SK-N-SH treated with all-trans-retinoic acid at 6 μM for 48 hours (cell line): ENCODE data around the gene RNU1-1.
"Not testable (repeated sequence)": the region's sequence is repeated elsewhere in the genome, so short reads cannot be mapped to it uniquely, and the experiment has no call there.

Experiments used
- ATAC-seq: fragments of 200-7000 bp; cut with Tn5 transposase; 3 replicates; pipeline ENCODE4 v1.9.1; 2020; ENCODE audit warnings: mild to moderate bottlenecking, moderate library complexity
- ARNTL ChIP-seq: fragments of 450-650 bp; formaldehyde crosslinking; IDR thresholded peaks from 2 replicates; pipeline ENCODE4 v1.5.0; 2020; ENCODE audit warnings: low read depth, mild to moderate bottlenecking, moderate library complexity, borderline replicate concordance
- CREB5 ChIP-seq: fragments of 250-450 bp; sonication (Bioruptor Pico); IDR thresholded peaks from 2 replicates; pipeline ENCODE4 v1.5.1; 2020; ENCODE audit warnings: low read depth, mild to moderate bottlenecking, moderate library complexity
- CSDC2 ChIP-seq: fragments of 250-450 bp; sonication (Bioruptor Pico); IDR thresholded peaks from 2 replicates; pipeline ENCODE4 v1.5.0; 2020; ENCODE audit warnings: mild to moderate bottlenecking, moderate library complexity
- CSRNP3 ChIP-seq: fragments of 250-450 bp; sonication (Bioruptor Pico); IDR thresholded peaks from 2 replicates; pipeline ENCODE4 v1.5.1; 2021; ENCODE audit warnings: mild to moderate bottlenecking, moderate library complexity
- ESRRG ChIP-seq: fragments of 250-450 bp; sonication (Bioruptor Pico); IDR thresholded peaks from 2 replicates; pipeline ENCODE4 v1.6.1; 2021; ENCODE audit warnings: mild to moderate bottlenecking
- GLIS3 ChIP-seq: fragments of 250-450 bp; sonication (Bioruptor Pico); IDR thresholded peaks from 2 replicates; pipeline ENCODE4 v1.5.0; 2020; ENCODE audit warnings: mild to moderate bottlenecking, moderate library complexity
- ISL1 ChIP-seq: fragments of 250-450 bp; sonication (Bioruptor Pico); IDR thresholded peaks from 2 replicates; pipeline ENCODE4 v2.1.2; 2022; ENCODE audit warnings: mild to moderate bottlenecking, moderate library complexity
- OSR1 ChIP-seq: fragments of 250-450 bp; sonication (Bioruptor Pico); IDR thresholded peaks from 2 replicates; pipeline ENCODE4 v1.8.0; 2022; ENCODE audit warnings: moderate library complexity, mild to moderate bottlenecking, inconsistent platforms
- PATZ1 ChIP-seq: fragments of 250-450 bp; sonication (Bioruptor Pico); IDR thresholded peaks from 2 replicates; pipeline ENCODE4 v1.8.0; 2020; ENCODE audit warnings: mild to moderate bottlenecking, moderate library complexity, borderline replicate concordance
- RARB ChIP-seq: fragments of 250-450 bp; sonication (Bioruptor Pico); IDR thresholded peaks from 2 replicates; pipeline ENCODE4 v1.8.0; 2021; ENCODE audit warnings: mild to moderate bottlenecking, moderate library complexity
- SNAI2 ChIP-seq: fragments of 250-450 bp; sonication (Bioruptor Pico); IDR thresholded peaks from 2 replicates; pipeline ENCODE4 v1.5.0; 2020; ENCODE audit warnings: mild to moderate bottlenecking, moderate library complexity
- TCF4 ChIP-seq: fragments of 250-450 bp; sonication (Bioruptor Pico); IDR thresholded peaks from 2 replicates; pipeline ENCODE4 v1.8.0; 2021; ENCODE audit warnings: mild to moderate bottlenecking, moderate library complexity, borderline replicate concordance
- TOX ChIP-seq: fragments of 250-450 bp; sonication (Bioruptor Pico); IDR thresholded peaks from 2 replicates; pipeline ENCODE4 v1.8.0; 2021; ENCODE audit warnings: mild to moderate bottlenecking, moderate library complexity, borderline replicate concordance
- TSHZ2 ChIP-seq: fragments of 250-450 bp; sonication (Bioruptor Pico); IDR thresholded peaks from 2 replicates; pipeline ENCODE4 v1.5.0; 2020; ENCODE audit warnings: mild to moderate bottlenecking, moderate library complexity
- ZC3H10 ChIP-seq: fragments of 250-450 bp; sonication (Bioruptor Pico); IDR thresholded peaks from 2 replicates; pipeline ENCODE4 v1.5.1; 2021; ENCODE audit warnings: mild to moderate bottlenecking, moderate library complexity
- ZFP3 ChIP-seq: fragments of 250-450 bp; sonication (Bioruptor Pico); IDR thresholded peaks from 2 replicates; pipeline ENCODE4 v1.5.0; 2020; ENCODE audit warnings: mild to moderate bottlenecking, moderate library complexity
- ZFP30 ChIP-seq: fragments of 450-650 bp; formaldehyde crosslinking; IDR thresholded peaks from 2 replicates; pipeline ENCODE4 v1.5.0; 2022; ENCODE audit warnings: mild to moderate bottlenecking, moderate library complexity
- ZNF70 ChIP-seq: fragments of 450-650 bp; formaldehyde crosslinking; IDR thresholded peaks from 2 replicates; pipeline ENCODE4 v1.5.0; 2020; ENCODE audit warnings: mild to moderate bottlenecking, moderate library complexity
- ZNF8 ChIP-seq: fragments of 450-650 bp; formaldehyde crosslinking; IDR thresholded peaks from 2 replicates; pipeline ENCODE4 v1.5.0; 2020; ENCODE audit warnings: mild to moderate bottlenecking, moderate library complexity
- TF ChIP-seq, protein P1 (sequence below): fragments of 250-450 bp; sonication (Bioruptor Pico); IDR thresholded peaks from 2 replicates; pipeline ENCODE4 v1.8.0; 2021; ENCODE audit warnings: low read depth, mild to moderate bottlenecking, moderate library complexity, borderline replicate concordance

The RNU1-1 gene

DNA sequence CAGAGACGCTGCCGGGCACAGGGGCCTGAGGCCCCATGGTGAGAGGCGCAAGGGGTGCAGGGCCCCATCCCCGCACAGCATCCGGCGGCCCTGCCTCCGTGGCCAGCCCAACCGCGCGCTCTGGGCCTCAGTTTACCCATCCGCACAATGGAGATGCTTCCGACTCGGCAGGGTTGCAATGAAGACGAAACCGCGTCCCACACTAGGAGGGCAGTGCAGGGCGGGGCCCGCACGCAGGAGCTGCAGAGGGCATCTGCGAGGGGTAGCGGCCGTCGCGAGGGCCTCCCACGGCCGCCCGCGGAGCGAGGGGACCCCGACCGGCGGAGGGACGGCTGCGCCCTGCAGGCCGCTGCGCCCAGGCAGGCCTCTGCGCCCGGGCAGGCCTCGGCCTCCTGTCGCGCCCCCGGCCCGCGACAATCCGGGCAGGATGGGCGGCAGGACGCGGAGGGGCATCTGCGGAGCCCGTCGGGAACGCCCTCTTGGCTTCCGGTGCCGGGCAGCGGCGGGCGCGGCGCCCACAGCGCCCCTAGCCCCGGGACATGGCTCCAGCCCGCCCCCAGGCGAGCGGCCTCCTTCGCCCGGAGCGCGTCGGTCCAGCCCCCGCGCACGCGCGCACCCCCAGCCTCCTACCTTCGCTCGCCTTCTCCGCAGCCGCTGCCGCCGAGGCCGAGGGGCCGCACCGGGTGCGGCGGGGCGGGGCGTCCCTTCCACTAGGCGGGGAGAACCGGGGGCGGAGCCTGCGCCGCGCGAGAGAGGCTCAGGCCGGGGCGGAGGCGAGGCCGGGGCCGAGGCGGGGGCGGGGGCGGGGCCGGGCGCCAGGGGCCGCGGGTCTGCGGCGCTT is 15.3 kb downstream of the RNU1-1 start:
- ATAC-seq: peak; percentile 94
- TF ChIP-seq OSR1 (CRISPR knock-in tag): no peak
- TF ChIP-seq SNAI2 (CRISPR knock-in tag): no peak
- no peak for TF ChIP-seq ISL1
- TF ChIP-seq TOX: no peak
- TF ChIP-seq RARB (CRISPR knock-in tag): no peak
- no peak for TF ChIP-seq TSHZ2 (CRISPR knock-in tag)

- ATAC-seq: not testable (repeated sequence)
Observed at GRCh38 chr1:16498047-16498446, 16.0 kb downstream of the RNU1-1 start.

DNA sequence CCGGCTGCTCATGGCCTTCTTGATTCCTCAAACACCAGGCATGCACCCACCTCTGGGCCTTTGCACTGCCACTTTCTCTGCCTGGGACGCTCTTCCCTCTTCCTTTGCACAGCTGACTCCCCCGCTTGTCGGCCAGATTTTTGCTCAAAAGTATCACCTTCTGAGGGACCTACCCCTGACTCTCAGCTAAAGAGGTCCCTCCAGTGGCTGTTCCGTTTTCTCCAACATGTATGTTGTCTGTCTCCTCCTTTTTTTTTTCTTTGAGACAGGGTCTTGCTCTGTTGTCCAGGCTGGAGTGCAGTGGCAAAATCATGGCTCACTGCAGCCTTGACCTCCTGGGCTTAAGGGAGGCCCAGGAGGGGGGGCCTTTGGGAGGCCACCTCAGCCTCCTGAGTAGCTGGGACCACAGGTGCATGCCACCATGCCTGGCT is 16.6 kb downstream of the RNU1-1 start:
- ATAC-seq: not testable (repeated sequence)

GRCh38 chr1:16493731-16494130 is 20.4 kb downstream of the RNU1-1 start:
- not testable (repeated sequence) for ATAC-seq

GRCh38 chr1:16492937-16493336 is 21.1 kb downstream of the RNU1-1 start:
- ATAC-seq: not testable (repeated sequence)

- no peak for ATAC-seq
- TF ChIP-seq CREB5 (no peak), SNAI2 (CRISPR knock-in tag) (no peak), TCF4 (CRISPR knock-in tag) (no peak), ARNTL (no peak), CSRNP3 (CRISPR knock-in tag) (no peak), TOX (no peak), ZNF8 (CRISPR knock-in tag) (no peak), ZFP30 (CRISPR knock-in tag) (no peak), PATZ1 (no peak), ZFP3 (CRISPR knock-in tag) (no peak), CSDC2 (CRISPR knock-in tag) (no peak), ZC3H10 (CRISPR knock-in tag) (no peak), ESRRG (CRISPR knock-in tag) (no peak), ZNF70 (CRISPR knock-in tag) (no peak), ISL1 (no peak), GLIS3 (CRISPR knock-in tag) (no peak), TSHZ2 (CRISPR knock-in tag) (no peak)
- TF ChIP-seq, protein P1, sequence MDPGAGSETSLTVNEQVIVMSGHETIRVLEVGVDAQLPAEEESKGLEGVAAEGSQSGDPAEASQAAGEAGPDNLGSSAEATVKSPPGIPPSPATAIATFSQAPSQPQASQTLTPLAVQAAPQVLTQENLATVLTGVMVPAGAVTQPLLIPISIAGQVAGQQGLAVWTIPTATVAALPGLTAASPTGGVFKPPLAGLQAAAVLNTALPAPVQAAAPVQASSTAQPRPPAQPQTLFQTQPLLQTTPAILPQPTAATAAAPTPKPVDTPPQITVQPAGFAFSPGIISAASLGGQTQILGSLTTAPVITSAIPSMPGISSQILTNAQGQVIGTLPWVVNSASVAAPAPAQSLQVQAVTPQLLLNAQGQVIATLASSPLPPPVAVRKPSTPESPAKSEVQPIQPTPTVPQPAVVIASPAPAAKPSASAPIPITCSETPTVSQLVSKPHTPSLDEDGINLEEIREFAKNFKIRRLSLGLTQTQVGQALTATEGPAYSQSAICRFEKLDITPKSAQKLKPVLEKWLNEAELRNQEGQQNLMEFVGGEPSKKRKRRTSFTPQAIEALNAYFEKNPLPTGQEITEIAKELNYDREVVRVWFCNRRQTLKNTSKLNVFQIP (CRISPR knock-in tag): no peak
Observed at GRCh38 chr1:16491056-16491675, 22.9 kb downstream of the RNU1-1 start.
